SKM-1 (cell line): ENCODE measurements around the gene TBC1D23.
"Not testable (repeated sequence)": the region's sequence is repeated elsewhere in the genome, so short reads cannot be mapped to it uniquely, and the experiment has no call there.

Source experiments
- DNase-seq: peaks from one replicate; lab custom pipeline; 2025; ENCODE audit not compliant: unreplicated experiment; lab: John Stamatoyannopoulos, UW

Gene TBC1D23

DNA sequence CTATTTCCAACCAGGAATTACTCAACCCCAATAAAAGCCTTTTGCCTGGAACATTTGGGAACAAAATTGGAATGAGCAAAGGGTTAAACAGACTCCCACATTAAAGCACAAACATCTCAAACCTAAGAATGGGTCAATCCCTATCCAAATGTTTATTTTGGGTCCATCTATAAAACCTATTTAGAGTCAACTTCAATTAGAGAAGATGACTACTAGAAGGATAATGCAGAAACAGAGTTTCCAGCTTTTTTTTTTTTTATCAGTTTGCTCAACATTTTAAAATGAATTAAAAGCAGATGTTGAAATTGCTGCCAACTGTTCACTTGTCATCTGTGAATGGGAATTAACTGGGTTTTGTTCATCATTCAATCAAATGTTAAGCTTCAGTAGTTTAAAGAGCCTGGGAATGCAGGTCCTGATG is 4.1 kb upstream of the TBC1D23 start:
- DNase-seq: no peak

DNA sequence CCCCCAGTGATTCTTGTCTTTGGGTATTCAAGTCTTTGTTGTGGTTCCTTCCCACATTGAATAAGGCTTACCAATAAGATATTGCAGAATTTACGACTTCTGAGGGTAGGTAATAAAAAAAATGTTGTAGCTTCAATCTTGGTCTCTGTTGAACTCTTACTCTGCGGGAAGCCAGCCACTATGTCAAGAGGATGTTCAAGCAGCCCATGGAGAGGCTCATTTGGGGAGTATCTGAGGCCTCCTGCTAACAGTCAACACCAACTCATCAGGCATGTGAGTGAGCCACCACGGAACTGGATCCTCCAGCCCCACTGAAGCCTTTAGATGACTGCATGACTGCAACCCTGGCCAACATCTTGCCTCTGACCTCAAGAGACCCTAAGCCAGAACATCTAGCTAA is 3.2 kb upstream of the TBC1D23 start:
- DNase-seq: no peak

DNA sequence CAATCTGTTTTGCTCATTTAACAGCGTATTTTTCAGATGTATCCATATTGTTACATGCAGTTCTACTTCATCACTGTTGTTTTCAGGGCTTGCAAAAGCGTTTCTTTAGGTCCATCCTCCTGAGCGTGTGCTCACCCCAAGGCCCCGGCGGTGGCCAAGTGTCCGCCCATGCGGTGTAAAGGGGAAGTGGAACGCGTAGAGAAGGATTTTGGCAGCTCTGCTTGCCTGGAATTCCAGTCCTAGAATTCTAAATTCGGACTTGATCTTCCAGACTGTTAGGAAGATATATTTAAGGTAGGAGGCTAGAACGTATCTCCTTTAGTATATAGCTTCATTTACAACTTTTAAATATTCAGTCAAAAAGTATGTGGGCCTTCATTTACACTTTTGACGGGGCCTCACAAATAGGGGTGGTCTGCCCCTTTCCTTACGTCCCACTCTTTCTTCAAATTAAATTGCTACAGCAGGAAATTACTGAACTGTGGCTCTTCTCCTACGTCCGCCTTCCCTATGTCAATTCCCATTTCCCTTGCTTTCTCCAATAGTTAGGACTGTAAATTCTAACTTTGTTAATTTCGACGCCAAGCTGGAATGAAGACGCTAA is 609 bp upstream of the TBC1D23 start:
- no peak for DNase-seq

DNA sequence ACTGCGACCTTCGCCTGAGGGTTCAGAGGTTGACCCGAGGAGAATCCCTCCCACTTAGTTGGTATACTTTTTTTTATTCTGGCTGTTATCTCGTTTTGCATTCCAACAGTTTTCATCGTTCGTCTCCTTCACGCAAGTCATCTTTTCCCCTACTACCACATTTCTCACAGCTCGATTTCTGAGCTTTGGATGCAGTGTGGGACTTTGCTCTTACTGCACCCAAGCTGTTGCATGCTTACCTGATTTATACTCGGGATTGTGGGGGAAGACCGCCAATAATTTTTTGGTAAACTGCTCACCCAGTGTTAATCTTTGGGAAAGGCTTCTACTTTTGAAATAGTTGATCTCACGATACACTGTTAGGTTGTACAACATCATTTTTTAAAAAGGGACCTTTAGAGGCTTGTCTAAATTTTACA is 702 bp downstream of the TBC1D23 start:
- no peak for DNase-seq

DNA sequence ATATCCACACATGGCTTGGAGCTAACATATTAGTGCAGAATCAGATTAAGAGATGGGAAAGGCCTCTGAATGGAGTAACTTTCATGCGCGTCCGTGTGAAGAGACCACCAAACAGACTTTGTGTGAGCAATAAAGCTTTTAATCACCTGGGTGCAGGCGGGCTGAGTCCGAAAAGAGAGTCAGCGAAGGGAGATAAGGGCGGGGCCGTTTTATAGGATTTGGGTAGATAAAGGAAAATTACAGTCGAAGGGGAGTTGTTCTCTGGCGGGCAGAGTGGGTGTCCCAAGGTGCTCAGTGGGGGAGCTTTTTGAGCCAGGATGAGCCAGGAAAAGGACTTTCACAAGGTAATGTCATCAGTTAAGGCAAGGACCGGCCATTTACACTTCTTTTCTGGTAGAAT is 2.1 kb downstream of the TBC1D23 start:
- DNase-seq: not testable (repeated sequence)

DNA sequence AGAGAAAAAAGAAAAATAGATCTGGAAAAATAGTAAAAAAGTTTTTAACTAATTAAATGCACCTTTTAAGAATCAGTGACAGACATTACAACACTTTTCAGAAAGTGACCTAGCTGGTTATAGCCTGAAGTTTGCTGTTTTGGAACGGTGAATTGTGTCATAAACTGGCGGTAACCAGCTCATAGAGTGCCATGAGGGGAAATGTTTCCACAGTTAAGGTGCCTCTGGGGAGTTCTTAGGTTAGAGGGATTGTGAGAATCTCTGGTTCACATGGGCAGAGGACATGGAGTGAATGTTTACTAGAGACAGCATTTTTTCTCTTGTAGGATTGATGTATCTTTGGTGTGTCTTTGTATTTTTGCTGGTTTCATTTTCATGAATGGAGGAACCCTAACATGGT is 2.8 kb downstream of the TBC1D23 start:
- DNase-seq: no peak

DNA sequence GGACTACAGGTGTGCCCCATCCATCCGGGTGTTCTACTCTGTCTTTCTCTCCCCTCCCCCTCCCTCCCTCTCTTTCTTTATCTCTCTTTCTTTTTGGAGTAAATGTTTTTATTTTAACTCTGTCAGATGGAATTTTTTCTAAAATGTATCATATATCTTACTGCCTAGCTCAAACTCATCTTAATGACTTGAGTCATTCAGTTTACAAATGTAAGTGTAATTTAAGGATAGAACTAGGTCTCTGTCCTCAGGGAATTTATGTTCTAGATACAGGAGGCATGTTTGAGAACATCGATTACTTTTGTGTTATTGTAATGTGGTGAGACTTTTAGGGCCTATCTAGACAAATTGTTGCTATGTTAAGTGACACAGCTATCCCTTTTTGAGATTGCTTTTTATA is 3.5 kb downstream of the TBC1D23 start:
- DNase-seq: no peak

DNA sequence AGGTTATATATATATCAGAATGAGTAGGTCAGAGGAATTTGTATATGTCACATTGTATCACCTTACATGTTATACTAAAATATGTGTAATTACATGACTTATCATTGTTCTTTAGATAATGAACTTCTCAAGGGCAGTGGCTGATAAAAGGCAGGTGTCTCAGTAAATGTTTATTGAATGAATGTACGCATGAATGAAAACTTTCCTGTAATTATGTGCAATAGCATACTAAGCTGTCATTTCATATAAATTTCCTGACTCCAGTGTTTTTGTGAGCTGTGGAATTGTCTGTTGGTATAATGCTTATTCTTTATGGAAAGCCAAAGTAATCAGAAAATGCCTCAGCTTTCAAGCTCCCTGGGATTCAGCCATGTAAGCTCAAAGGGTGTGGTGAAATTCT is 4.2 kb downstream of the TBC1D23 start:
- DNase-seq: no peak

DNA sequence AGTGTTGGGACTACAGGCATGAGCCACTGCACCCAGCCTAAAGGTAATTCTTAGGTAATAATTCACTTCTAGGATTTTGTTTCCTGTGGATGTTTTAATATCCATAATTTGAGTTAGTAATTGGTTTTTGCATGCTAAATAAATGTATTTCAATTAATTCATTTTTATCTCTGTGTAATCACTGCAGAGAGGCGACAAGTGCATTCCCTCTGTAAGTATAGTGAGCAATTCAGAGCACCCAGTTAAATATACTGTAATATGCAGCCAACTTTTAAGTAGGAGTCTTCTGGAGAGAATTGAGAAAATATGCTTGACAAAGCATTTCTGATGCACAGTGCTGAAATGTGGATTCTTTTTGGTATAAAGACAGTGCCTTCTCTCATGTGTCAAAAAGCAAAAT is 5.7 kb downstream of the TBC1D23 start:
- DNase-seq: no peak

DNA sequence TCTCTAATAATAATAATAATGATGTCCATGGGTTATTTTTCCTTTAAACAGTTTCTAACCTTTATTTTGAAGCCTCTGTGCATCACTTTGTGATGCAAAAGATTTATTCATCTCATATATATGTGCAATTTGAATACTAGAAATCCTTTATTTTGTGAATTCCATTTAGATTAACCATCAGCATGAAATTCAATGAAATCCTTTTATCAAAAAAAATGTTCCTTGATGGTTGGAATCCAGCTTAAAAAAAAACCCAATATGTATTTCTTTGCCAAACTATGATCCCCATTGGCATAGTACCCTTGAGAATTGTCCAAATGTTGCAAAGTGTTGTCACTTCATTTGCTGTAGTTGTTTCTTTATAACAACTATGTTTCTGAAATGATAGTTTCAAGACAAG is 7.4 kb downstream of the TBC1D23 start:
- DNase-seq: no peak

DNA sequence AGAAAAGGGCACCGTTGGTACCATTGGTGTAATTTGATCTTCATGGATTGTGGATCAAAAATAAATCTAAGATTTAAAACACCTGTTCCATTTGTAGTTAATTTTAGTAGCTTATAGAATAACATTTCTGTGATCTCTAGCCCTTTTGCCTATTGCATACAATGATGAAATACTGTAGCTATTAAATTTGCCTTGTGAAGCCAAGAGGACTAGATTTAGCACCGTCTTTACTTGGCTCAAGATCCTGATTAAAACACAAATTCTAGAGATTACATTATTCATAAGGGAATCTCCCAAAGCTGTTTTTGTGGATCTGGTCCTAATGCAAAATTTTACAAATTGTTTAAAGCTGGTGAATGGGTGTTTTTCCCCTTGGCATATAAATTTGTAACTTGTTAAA is 8.2 kb downstream of the TBC1D23 start:
- DNase-seq: no peak

DNA sequence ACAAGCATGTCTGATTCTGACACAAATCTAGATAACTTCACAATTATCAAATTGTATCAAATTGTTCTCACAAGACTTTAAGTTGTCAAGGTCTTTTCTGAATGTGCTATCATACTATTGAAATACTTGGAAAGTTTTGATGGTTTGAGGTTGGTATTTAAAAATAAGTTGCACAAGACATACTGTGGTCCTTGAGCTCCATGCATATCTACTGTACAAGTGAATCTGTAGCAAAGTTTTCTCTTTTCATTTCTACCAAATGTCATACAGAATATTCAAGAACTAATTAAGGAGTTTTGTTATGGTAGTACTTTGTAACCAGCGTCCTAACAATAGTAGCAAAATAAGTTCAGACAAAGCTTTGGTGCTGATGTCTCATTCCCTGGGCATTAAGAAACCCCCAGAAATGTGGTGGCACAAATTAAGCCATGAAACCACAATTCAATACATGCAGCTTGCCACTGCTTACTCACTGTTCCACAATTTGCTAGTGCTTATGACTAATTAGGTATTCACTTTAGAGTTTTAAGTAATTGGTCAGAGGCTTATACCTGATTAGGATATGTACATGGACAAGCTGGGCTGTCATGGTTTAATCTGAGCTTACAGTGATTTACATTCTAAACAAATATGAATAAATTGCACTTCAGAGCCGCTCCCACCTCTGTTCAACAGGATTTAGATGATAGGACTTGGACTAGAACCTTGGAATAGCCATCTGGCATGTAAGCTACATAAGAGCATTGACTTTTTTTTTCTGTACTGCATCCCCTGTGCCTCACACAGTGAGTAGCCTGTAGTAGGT is 8.8 kb downstream of the TBC1D23 start:
- DNase-seq: no peak

DNA sequence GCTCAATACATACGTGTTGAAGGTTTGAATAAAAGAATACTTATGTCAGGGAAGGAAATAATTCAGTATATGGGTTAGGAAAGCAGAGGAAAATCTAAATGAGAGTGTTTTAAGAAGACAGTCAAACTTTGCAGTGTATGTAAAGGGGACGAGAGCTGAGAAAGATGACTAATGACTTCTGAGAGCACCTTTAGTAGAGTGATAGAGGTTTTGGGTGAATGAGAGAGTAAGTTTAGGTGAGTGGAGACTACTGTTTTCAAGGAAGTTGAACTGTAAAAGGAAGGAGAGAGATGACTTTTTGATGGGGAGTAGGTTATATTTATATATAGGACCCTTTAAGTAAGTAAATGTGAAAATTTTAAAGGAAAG is 9.4 kb downstream of the TBC1D23 start:
- DNase-seq: no peak

DNA sequence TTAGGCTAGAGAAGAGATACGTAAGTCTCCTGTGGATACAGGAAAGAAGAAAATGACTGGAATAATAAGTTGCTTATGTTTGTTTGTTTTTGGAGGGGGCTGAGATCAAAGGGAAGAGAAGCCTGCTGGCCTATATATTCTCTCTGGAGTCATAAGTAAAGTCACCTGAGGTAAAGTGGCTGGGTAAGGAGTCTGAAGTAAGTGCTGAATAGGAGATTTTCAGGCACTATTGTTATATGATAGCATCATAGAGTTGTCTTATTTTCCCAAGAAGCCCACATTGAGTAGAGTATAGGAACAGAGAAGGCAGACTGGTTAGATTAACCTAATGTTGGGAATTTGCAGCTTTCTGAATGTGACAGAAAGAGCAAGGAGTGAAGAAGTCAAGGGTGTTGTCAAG is 10.7 kb downstream of the TBC1D23 start:
- no peak for DNase-seq

DNA sequence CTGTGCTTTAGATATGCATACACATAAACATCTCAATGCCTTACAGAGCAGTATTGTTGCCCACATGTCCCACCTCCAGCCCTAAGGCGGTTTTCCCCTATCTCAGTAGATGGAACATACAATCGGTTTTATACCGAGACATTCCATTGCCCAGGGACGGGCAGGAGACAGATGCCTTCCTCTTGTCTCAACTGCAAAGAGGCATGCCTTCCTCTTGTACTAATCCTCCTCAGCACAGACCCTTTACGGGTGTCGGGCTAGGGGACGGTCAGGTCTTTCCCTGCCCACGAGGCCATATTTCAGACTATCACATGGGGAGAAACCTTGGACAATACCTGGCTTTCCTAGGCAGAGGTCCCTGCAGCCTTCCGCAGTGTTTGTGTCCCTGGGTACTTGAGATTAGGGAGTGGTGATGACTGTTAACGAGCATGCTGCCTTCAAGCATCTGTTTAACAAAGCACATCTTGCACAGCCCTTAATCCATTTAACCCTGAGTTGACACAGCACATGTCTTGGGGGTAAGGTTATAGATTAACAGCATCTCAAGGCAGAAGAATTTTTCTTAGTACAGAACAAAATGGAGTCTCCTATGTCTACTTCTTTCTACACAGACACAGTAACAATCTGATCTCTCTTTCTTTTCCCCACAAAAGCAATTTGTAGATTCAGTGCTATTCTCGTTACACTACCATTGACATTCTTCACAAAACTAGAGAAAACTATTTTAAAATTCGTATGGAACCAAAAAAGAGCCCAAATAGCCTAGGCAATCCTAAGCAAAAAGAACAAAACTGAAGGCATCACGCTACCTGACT is 12.2 kb downstream of the TBC1D23 start:
- not testable (repeated sequence) for DNase-seq

DNA sequence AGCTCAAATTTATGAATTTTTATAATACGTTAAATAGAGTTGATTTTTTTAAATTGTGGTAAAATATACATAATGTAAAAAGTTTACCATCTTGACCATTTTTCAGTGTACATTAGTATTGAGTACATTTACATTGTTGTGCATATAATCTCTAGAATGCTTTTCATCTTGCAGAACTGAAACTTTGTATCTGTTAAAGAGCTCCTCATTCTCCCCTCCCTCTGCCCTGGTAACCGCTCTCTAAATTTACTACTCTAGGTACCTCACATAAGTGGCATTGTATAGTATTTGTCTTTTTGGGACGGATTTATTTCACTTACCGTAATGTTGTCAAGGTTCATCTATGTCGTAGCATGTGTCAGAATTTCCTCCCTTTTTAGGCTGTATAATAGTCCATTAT is 13.6 kb downstream of the TBC1D23 start:
- DNase-seq: no peak

DNA sequence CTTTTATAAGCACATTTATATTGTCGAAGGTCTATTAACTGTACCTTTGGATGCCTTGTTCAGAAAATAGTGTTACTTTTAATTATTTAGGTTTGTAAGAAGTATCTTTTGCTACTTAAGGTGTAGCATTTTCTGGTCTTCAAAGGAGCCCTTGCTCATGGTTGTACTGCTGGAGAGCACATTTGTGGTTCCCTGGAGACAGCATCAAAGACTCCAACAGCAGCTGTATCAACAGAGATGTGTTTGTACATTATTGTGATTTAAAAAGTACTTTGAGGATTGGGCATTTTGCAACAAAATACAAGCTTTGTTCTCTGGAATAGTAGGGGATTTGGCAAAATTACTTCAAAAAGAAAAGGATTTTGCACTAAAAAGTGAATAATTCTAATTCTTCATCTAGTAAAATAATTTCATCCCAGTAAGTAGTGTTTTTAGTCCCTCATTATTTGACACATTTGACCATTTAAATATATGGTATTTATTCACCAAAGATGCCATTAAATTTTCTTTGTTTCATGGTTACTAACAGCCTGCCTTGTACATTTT is 16.5 kb downstream of the TBC1D23 start:
- no peak for DNase-seq

DNA sequence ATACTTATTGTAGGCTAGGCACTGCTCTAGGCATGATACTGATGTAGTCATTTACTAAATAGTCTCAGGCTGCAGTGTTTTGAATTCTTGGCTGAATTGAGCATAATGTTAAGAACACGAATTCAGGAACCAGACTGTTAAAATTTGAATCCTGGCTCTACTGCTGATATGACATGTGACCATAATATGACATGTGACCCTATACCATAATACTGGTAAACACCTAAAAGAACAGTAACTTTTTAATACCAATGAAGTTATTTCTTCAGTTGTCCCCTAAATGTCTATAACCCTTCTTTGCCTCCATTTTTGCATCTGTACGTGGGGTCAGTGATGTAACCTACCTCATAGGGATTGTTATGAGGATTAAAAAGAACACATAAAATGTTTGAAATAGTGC is 18.1 kb downstream of the TBC1D23 start:
- no peak for DNase-seq

DNA sequence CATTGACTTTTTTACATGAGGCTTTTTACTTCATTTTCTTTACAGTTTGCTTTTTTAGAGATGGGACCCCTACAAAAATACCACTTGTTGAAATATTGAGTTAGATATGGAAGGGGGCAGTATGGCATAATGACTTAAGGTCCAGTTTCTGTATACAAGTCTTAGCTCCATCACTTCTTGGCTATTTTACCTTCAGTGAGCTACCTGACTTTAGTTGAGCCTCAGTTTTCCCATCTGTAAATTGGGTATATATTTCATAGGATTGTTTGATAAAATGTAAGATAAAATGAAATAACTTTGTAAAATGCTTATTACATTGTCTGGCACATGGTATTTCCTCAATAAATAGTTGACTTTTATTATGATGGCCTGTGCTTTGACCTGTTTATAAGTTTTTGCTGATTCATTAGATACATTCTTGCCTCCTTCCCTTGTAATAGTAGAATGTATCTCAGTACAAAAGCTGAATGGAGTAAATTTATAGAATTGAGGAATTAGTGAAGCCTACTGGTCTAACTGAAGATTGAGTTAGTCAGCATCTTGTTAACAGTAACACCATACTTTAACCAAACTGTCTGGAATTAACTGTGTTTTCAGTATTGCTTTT is 27.6 kb downstream of the TBC1D23 start:
- no peak for DNase-seq

DNA sequence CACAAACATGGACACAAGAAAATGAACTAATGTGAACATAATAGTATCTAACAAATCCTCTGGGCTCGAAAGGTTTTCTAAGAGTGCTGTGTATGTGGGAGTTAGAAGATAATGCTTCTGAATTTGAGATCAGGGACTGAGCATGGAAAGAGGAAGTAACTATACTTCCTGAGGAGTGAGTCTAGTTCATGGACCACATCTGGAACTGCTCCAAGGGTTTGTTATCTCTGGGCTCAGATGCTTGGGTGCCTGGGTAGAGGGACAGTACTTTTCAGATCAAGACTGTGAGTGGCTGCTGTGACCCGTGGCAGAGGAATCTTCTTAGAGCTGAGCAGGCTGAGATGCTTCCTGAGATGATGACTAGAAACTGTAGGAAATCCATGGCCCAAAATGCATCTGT is 28.5 kb downstream of the TBC1D23 start:
- DNase-seq: peak; percentile 60

DNA sequence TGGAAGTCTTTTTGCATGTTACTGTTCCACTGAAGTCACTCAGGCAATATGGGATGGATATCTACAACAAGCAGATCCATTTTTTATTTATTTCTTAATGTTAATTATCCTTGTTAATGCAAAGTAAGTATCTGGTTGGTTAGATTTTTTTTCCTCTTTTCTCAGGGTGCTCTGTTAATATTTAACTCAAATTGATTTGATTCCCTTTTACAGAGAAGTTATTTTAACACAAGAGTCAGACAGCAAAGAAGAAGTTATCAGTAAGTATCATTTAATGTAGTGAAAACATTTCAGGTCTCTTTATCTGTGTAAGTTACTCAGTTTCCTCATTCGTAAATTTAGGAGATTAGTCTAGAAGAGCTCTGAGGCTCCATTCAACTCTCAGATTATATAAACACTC is 34.3 kb downstream of the TBC1D23 start:
- DNase-seq: no peak
